ENCODE results near the gene SMARCAL1. TPM values are rescaled to one million over a fixed set of nuclear protein-coding genes. Genes with fewer than 3 reads are reported as not detected.

Gene SMARCAL1
- total RNA-seq (2021) (20.9 to 24.3 TPM (median 22.4 TPM) in 3 replicates), Bru-seq, nascent RNA (percentile 61 among the genes with signal in this experiment)
- long read RNA-seq, experiment 1, transcript SMARCAL1-202 (18 exons, 3,056 nt), result major isoform, 30 of 95 reads
- long read RNA-seq, experiment 1, transcript SMARCAL1-201 (18 exons, 3,271 nt), result minor isoform, 17 of 95 reads
- long read RNA-seq, experiment 1, partial matches to known transcripts, result 13 of 95 reads
- long read RNA-seq, experiment 1, other reads (novel, unspliced or antisense), result 35 of 95 reads
- long read RNA-seq, experiment 2, partial matches to known transcripts, result 9 of 23 reads
- long read RNA-seq, experiment 2, other reads (novel, unspliced or antisense), result 14 of 23 reads
- long read RNA-seq, experiment 3, partial matches to known transcripts, result 0 of 6 reads
- long read RNA-seq, experiment 3, other reads (novel, unspliced or antisense), result 3 of 6 reads

GRCh38 chr2:216412022-216412999 lies at the start of gene SMARCAL1:
TSS of gene SMARCAL1 (plus strand) at chr2:216412484. CDS start at chr2:216414705, 2,221 bp downstream.
- CTCF ChIA-PET, result interaction anchor here (0.6 to 1.2 kb wide), 9 partner anchors 13 to 351 kb away, joined by 3 to 7 read pairs (median 4); partner anchors contain the start of gene RPL37A
- H3K27me3 Mint-ChIP-seq (ENCODE audit: low read depth), result no peaks in the 10 kb centered on the region; the same call in 1 of the 2 replicates
- peak; percentile 77; the same call in 1 of the 2 replicates for TF ChIP-seq GABPB1 (CRISPR knock-in tag; IDR thresholded peaks at IDR 0.05)
- TF ChIP-seq ZNF317 (CRISPR knock-in tag; IDR thresholded peaks at IDR 0.05; ENCODE audit: borderline replicate concordance, low read depth), result peak; percentile 50; the same call in 1 of the 2 replicates
- TF ChIP-seq, protein P1, sequence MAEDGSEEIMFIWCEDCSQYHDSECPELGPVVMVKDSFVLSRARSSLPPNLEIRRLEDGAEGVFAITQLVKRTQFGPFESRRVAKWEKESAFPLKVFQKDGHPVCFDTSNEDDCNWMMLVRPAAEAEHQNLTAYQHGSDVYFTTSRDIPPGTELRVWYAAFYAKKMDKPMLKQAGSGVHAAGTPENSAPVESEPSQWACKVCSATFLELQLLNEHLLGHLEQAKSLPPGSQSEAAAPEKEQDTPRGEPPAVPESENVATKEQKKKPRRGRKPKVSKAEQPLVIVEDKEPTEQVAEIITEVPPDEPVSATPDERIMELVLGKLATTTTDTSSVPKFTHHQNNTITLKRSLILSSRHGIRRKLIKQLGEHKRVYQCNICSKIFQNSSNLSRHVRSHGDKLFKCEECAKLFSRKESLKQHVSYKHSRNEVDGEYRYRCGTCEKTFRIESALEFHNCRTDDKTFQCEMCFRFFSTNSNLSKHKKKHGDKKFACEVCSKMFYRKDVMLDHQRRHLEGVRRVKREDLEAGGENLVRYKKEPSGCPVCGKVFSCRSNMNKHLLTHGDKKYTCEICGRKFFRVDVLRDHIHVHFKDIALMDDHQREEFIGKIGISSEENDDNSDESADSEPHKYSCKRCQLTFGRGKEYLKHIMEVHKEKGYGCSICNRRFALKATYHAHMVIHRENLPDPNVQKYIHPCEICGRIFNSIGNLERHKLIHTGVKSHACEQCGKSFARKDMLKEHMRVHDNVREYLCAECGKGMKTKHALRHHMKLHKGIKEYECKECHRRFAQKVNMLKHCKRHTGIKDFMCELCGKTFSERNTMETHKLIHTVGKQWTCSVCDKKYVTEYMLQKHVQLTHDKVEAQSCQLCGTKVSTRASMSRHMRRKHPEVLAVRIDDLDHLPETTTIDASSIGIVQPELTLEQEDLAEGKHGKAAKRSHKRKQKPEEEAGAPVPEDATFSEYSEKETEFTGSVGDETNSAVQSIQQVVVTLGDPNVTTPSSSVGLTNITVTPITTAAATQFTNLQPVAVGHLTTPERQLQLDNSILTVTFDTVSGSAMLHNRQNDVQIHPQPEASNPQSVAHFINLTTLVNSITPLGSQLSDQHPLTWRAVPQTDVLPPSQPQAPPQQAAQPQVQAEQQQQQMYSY (CRISPR knock-in tag; IDR thresholded peaks at IDR 0.05), result no peak
- TF ChIP-seq ETV6 (CRISPR knock-in tag; IDR thresholded peaks at IDR 0.05), result peak; percentile 26; the same call in 1 of the 2 replicates
- TF ChIP-seq CREM (CRISPR knock-in tag; IDR thresholded peaks at IDR 0.05), result peak; percentile 87; the same call in 1 of the 2 replicates
- TF ChIP-seq EMX1 (CRISPR knock-in tag; IDR thresholded peaks at IDR 0.05), result 0 out of 2 replicates have a peak, but pooled peaks have one; percentile 23
- peak; percentile 87 for TF ChIP-seq SP1 (CRISPR knock-in tag; conservative IDR thresholded peaks at IDR 0.05)
- TF ChIP-seq, protein P2, sequence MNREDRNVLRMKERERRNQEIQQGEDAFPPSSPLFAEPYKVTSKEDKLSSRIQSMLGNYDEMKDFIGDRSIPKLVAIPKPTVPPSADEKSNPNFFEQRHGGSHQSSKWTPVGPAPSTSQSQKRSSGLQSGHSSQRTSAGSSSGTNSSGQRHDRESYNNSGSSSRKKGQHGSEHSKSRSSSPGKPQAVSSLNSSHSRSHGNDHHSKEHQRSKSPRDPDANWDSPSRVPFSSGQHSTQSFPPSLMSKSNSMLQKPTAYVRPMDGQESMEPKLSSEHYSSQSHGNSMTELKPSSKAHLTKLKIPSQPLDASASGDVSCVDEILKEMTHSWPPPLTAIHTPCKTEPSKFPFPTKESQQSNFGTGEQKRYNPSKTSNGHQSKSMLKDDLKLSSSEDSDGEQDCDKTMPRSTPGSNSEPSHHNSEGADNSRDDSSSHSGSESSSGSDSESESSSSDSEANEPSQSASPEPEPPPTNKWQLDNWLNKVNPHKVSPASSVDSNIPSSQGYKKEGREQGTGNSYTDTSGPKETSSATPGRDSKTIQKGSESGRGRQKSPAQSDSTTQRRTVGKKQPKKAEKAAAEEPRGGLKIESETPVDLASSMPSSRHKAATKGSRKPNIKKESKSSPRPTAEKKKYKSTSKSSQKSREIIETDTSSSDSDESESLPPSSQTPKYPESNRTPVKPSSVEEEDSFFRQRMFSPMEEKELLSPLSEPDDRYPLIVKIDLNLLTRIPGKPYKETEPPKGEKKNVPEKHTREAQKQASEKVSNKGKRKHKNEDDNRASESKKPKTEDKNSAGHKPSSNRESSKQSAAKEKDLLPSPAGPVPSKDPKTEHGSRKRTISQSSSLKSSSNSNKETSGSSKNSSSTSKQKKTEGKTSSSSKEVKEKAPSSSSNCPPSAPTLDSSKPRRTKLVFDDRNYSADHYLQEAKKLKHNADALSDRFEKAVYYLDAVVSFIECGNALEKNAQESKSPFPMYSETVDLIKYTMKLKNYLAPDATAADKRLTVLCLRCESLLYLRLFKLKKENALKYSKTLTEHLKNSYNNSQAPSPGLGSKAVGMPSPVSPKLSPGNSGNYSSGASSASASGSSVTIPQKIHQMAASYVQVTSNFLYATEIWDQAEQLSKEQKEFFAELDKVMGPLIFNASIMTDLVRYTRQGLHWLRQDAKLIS (CRISPR knock-in tag; IDR thresholded peaks at IDR 0.05; ENCODE audit: borderline replicate concordance), result no peak
- no peak for TF ChIP-seq ZBTB21 (CRISPR knock-in tag; IDR thresholded peaks at IDR 0.05; ENCODE audit: borderline replicate concordance)
- TF ChIP-seq, protein P3, sequence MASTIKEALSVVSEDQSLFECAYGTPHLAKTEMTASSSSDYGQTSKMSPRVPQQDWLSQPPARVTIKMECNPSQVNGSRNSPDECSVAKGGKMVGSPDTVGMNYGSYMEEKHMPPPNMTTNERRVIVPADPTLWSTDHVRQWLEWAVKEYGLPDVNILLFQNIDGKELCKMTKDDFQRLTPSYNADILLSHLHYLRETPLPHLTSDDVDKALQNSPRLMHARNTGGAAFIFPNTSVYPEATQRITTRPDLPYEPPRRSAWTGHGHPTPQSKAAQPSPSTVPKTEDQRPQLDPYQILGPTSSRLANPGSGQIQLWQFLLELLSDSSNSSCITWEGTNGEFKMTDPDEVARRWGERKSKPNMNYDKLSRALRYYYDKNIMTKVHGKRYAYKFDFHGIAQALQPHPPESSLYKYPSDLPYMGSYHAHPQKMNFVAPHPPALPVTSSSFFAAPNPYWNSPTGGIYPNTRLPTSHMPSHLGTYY (CRISPR knock-in tag; IDR thresholded peaks at IDR 0.05), result peak; percentile 70; the same call in 1 of the 2 replicates
- TF ChIP-seq ZNF232 (CRISPR knock-in tag; IDR thresholded peaks at IDR 0.05), result 0 out of 2 replicates have a peak, but pooled peaks have one; percentile 44
- TF ChIP-seq E2F1 (CRISPR knock-in tag; IDR thresholded peaks at IDR 0.05), result no peak
- TF ChIP-seq IRF1 (CRISPR knock-in tag; IDR thresholded peaks at IDR 0.05), result 0 out of 2 replicates have a peak, but pooled peaks have one; percentile 12
- TF ChIP-seq NR1H2 (CRISPR knock-in tag; IDR thresholded peaks at IDR 0.05), result no peak
- no peak for TF ChIP-seq ZNF532 (CRISPR knock-in tag; IDR thresholded peaks at IDR 0.05; ENCODE audit: borderline replicate concordance)
- peak; percentile 75 for TF ChIP-seq FOXK1 (CRISPR knock-in tag; IDR thresholded peaks at IDR 0.05)
- TF ChIP-seq ATF3 (CRISPR knock-in tag; conservative IDR thresholded peaks at IDR 0.05), result no peak

More at GRCh38 chr2:216412022-216412999, at the start of gene SMARCAL1:
- DNase-seq (ENCODE audit: low spot score) (peak; percentile 99), ATAC-seq (peak; percentile 92)
- Mint-ChIP-seq H3K4me3 (peak within 1 kb of the TSS; percentile 95), H3K27ac (peak within 1 kb of the TSS; percentile 76), H3K9me3 (no peaks in the 10 kb centered on the region), H3K36me3 (no peaks in the 10 kb centered on the region; the same call in 1 of the 2 replicates), H3K4me1 (peaks cover 19% of the 10 kb centered on the region)
- POLR2A ChIA-PET, result interaction anchor here (0.5 to 0.8 kb wide), 4 partner anchors 52 to 94 kb away, joined by 3 to 6 read pairs (median 4); no protein-coding TSS in a partner anchor
